Coronary artery (tissue), 2 donors: ENCODE results near the gene ZFR.

Experiments used
- DNase-seq: peaks from one replicate; pipeline ENCODE4 v3.0.0-alpha.2; 2017; ENCODE audit warnings: low spot score
- H3K27ac ChIP-seq, 2 donors: fragments of 200-600 bp; sonication (generic); one replicate each; pipeline ENCODE4 v1.5.1; 2016 to 2019
- H3K4me3 ChIP-seq: fragments of 200-600 bp; sonication (generic); 2 replicates; pipeline ENCODE4 v1.5.1; 2016; ENCODE audit warnings: mild to moderate bottlenecking, moderate library complexity
- CTCF ChIP-seq: fragments of 200-600 bp; sonication (generic); IDR thresholded peaks from one replicate; pipeline ENCODE4 v1.5.1; 2019; ENCODE audit warnings: antibody characterized with exemption

Gene ZFR

GRCh38 chr5:32332361-32332760 is 112.2 kb downstream of the ZFR start:
- Histone ChIP-seq H3K4me3 (no peak overlapping the region), H3K27ac (no peak overlapping the region)
- DNase-seq = no peak
- TF ChIP-seq CTCF = no peak

- no peak overlapping the region for H3K27ac ChIP-seq
- H3K4me3 ChIP-seq = no peak overlapping the region
- no peak for DNase-seq
- TF ChIP-seq CTCF = no peak
Observed at GRCh38 chr5:32331935-32332274, 112.6 kb downstream of the ZFR start.

GRCh38 chr5:32331217-32331934 is 113.2 kb downstream of the ZFR start:
- no peak overlapping the region for H3K4me3 ChIP-seq
- no peak for TF ChIP-seq CTCF
- DNase-seq = no peak
- H3K27ac ChIP-seq = no peak overlapping the region

- H3K4me3 ChIP-seq = no peak overlapping the region
- no peak for DNase-seq
- no peak for TF ChIP-seq CTCF
- H3K27ac ChIP-seq = no peak overlapping the region
Observed at GRCh38 chr5:32330126-32330971, 114.2 kb downstream of the ZFR start.

- H3K27ac ChIP-seq = no peak overlapping the region
- TF ChIP-seq CTCF = no peak
Observed at GRCh38 chr5:32329395-32329834, 115.1 kb downstream of the ZFR start.

GRCh38 chr5:32326216-32326772 is 118.2 kb downstream of the ZFR start:
- H3K27ac ChIP-seq = no peak overlapping the region
- DNase-seq = no peak
- no peak for TF ChIP-seq CTCF

More at GRCh38 chr5:32329395-32329834, 115.1 kb downstream of the ZFR start:
- no peak overlapping the region for H3K4me3 ChIP-seq
- no peak for DNase-seq

More at GRCh38 chr5:32326216-32326772, 118.2 kb downstream of the ZFR start:
- H3K4me3 ChIP-seq = no peak overlapping the region
